ENCODE results near the gene TEX22.

DNA sequence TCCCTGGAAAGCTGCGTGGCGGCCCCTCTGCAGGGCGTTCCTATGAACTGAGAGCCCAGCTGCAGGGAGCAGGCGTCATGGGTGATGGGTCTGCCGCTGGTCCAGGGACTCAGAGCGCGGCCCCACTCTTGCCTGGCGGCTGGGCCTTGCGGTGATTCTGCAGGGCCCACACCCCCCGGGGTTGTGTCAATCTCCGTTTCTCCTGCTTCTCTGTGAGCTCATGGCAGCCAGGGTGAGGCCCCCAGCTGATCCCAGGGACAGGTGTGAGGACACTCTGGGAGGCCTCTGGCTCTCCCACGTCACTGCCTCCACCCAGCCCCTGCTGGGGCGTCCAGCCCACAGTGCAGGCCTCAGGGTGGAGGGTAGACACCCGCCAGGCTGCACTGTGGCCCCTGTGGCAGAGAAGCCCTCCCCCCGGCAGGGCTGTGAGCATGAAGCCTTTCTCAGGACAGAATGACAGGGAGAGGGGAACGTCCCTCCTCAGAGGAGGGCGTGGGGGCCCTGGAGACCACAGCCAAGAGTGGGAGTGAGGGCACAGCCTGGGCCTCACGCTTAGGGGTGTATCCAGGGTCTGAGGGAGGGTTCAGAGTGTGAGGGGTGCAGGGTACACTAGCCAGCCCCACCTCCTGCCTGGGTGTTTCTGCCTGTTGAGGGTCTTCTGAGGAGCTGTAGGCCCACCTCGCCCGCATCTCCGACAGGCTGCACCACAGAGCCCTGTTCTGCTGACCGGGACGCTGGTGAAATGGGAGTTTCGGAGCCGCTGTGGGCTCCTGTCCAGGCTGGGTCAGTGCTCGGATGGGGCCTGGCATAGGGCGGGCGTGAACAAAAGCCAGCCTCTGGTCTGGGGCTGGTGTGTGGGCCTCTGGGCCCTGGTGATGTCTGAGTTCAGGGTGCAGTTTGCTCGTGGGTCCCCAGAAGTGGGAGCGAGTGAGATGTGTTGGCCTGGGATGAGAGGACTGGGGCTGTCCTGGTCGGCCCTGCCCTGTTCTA is 49.6 kb downstream of the TEX22 start:
- TF ChIP-seq POLR2A (IDR thresholded peaks at IDR 0.05): no peak
- TF ChIP-seq, protein P1, sequence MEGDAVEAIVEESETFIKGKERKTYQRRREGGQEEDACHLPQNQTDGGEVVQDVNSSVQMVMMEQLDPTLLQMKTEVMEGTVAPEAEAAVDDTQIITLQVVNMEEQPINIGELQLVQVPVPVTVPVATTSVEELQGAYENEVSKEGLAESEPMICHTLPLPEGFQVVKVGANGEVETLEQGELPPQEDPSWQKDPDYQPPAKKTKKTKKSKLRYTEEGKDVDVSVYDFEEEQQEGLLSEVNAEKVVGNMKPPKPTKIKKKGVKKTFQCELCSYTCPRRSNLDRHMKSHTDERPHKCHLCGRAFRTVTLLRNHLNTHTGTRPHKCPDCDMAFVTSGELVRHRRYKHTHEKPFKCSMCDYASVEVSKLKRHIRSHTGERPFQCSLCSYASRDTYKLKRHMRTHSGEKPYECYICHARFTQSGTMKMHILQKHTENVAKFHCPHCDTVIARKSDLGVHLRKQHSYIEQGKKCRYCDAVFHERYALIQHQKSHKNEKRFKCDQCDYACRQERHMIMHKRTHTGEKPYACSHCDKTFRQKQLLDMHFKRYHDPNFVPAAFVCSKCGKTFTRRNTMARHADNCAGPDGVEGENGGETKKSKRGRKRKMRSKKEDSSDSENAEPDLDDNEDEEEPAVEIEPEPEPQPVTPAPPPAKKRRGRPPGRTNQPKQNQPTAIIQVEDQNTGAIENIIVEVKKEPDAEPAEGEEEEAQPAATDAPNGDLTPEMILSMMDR (IDR thresholded peaks at IDR 0.05): no peak
